HepG2 (cell line): ENCODE data around the gene SDC1. TPM values are rescaled to one million over a fixed set of nuclear protein-coding genes. Genes with fewer than 3 reads are reported as not detected.
A peak's percentile ranks its signal among the peaks of the same experiment; 100 is the strongest.

ENCODE experiments used
- CREM ChIP-seq, 2 experiments: sonication (generic) in 1 of 2; formaldehyde crosslinking in 1 of 2; IDR thresholded peaks; 2 replicates each; pipeline versions ENCODE4 v1.4.0 to v1.6.1; 2016 to 2020; ENCODE audit warnings: antibody characterized with exemption in 1 of 2, mild to moderate bottlenecking in 1 of 2, missing genetic modification reagents in 1 of 2
- MTA1 ChIP-seq: sonication (generic); formaldehyde crosslinking; IDR thresholded peaks from 2 replicates; pipeline ENCODE4 v1.4.0; 2020; ENCODE audit warnings: missing genetic modification reagents, mild to moderate bottlenecking, borderline replicate concordance
- PCBP2 ChIP-seq: fragments of 200-400 bp; formaldehyde crosslinking; optimal IDR thresholded peaks from 2 replicates; pipeline ENCODE3; 2018; ENCODE audit warnings: low read length, low read depth; ENCODE audit not compliant: poor library complexity, severe bottlenecking
- RXRA ChIP-seq: sonication (generic); formaldehyde crosslinking; IDR thresholded peaks from 2 replicates; pipeline ENCODE4 v1.5.1; 2020; ENCODE audit warnings: missing genetic modification reagents
- TEAD3 ChIP-seq: optimal IDR thresholded peaks from 2 replicates; pipeline ENCODE3; 2016; ENCODE audit warnings: borderline replicate concordance
- XBP1 ChIP-seq: sonication (generic); formaldehyde crosslinking; IDR thresholded peaks from 2 replicates; pipeline ENCODE4 v1.5.0; 2020; ENCODE audit warnings: missing genetic modification reagents
- ZNF501 ChIP-seq: sonication (generic); formaldehyde crosslinking; IDR thresholded peaks from 2 replicates; pipeline ENCODE4 v1.5.1; 2020; ENCODE audit warnings: mild to moderate bottlenecking, moderate library complexity, missing genetic modification reagents
- ZNF605 ChIP-seq: sonication (generic); formaldehyde crosslinking; IDR thresholded peaks from 2 replicates; pipeline ENCODE4 v1.8.0; 2022; ENCODE audit warnings: mild to moderate bottlenecking, missing genetic modification reagents
- ZNF768 ChIP-seq: sonication (generic); formaldehyde crosslinking; IDR thresholded peaks from 2 replicates; pipeline ENCODE4 v1.4.0; 2020; ENCODE audit warnings: missing genetic modification reagents
- polyA plus RNA-seq, 8 experiments: library from polyadenylated mRNA; depleted of rRNA in 3 of 8; stranded (reverse) in 7 of 8; unstranded in 1 of 8; fragments of >200 nt; fragmentation: Illumina TruSeq in 4 of 8; extraction: Trizol in 4 of 8; gene quantifications; 2 replicates each; pipeline versions ENCODE4 v1.2.1 to v1.2.3, GENCODE V29; 2011 to 2016; ENCODE audit warnings: low read depth in 4 of 8, missing spikeins in 1 of 8, mixed read lengths in 1 of 8; ENCODE audit not compliant: insufficient read depth in 1 of 8
- total RNA-seq, 5 experiments: library from RNA; depleted of rRNA; stranded (reverse); fragments of >200 nt; fragmentation: Illumina TruSeq; extraction: Trizol; gene quantifications; 2 replicates each; pipeline ENCODE4 v1.2.3, GENCODE V29; 2016; ENCODE audit warnings: low read depth in 1 of 5
- TF ChIP-seq, protein P1 (sequence below), 2 experiments: sonication (generic) in 1 of 2; formaldehyde crosslinking in 1 of 2; IDR thresholded peaks; 2 replicates each; pipeline versions ENCODE4 v1.4.0 to v1.6.1; 2016 to 2020; ENCODE audit warnings: borderline replicate concordance in 1 of 2, low read depth in 1 of 2, mild to moderate bottlenecking in 1 of 2, missing genetic modification reagents in 1 of 2
- TF ChIP-seq, protein P2 (sequence below): IDR thresholded peaks from 2 replicates; pipeline ENCODE4 v1.6.1; 2016; ENCODE audit warnings: low read depth, missing genetic modification reagents, missing compliant biosample characterization
- TF ChIP-seq, protein P3 (sequence below): sonication (generic); formaldehyde crosslinking; IDR thresholded peaks from 2 replicates; pipeline ENCODE4 v1.5.0; 2020; ENCODE audit warnings: missing genetic modification reagents

SDC1 gene
- total and polyA plus RNA-seq, 2 of the 13 experiments (the other 11 are each of a cell fraction or from before 2014, with no cell fraction given) = 108 to 119 TPM

DNA sequence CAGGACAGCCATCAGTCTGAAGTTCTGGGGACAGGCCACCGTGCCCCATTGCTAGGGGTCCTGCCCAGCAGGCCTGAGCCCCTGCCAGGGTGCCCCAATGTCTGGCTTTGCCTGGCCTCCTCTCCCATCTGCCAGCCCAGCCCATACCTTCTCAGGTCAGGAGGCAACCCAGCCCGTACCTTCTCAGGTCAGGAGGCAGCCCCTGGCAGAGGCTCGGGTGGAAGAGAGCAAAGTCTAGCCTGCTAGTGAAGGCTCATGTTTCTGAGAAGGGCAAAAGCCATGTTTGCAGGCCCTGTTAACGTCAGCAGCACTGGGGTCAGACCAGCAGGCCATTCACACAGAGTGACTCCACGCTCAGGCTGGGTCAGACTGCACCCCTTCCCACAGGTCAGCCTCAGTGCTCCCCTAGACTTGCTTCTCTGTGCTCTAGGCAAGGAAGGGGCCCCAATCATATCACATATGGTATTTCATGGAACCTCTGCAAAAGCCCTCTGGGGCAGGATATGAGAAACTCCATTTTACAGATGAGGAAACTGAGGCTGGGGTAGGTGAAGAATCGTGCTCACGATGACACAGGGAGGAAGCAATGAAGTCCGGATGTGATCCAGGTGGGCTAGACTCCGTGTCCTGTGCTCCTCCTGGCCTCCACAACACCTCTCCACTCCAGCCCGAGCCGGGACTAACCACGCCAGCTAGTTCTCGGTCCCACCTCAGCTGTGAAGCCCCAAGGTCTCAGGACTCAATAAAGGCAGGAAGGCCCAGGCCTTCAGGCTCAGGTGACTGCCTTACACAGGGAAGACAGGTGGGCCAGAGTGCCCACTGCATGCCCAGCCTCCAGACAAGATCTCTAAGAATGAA lies 9.5 kb downstream of the SDC1 start (continued):
- TF ChIP-seq, protein P1, sequence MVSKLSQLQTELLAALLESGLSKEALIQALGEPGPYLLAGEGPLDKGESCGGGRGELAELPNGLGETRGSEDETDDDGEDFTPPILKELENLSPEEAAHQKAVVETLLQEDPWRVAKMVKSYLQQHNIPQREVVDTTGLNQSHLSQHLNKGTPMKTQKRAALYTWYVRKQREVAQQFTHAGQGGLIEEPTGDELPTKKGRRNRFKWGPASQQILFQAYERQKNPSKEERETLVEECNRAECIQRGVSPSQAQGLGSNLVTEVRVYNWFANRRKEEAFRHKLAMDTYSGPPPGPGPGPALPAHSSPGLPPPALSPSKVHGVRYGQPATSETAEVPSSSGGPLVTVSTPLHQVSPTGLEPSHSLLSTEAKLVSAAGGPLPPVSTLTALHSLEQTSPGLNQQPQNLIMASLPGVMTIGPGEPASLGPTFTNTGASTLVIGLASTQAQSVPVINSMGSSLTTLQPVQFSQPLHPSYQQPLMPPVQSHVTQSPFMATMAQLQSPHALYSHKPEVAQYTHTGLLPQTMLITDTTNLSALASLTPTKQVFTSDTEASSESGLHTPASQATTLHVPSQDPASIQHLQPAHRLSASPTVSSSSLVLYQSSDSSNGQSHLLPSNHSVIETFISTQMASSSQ (IDR thresholded peaks at IDR 0.05; ENCODE audit: low read depth) = no peak
- TF ChIP-seq, protein P1 (CRISPR knock-in tag; IDR thresholded peaks at IDR 0.05; ENCODE audit: borderline replicate concordance) = no peak; the same call in 1 of the 2 replicates
- TF ChIP-seq TEAD3 (CRISPR knock-in tag) = peak; percentile 87
- TF ChIP-seq CREM (IDR thresholded peaks at IDR 0.05) = peak; percentile 87
- TF ChIP-seq CREM (CRISPR knock-in tag; IDR thresholded peaks at IDR 0.05) = no peak
- peak; percentile 100 for TF ChIP-seq MTA1 (CRISPR knock-in tag)
- peak; percentile 82 for TF ChIP-seq ZNF768
- TF ChIP-seq XBP1 = no peak
- TF ChIP-seq, protein P2, sequence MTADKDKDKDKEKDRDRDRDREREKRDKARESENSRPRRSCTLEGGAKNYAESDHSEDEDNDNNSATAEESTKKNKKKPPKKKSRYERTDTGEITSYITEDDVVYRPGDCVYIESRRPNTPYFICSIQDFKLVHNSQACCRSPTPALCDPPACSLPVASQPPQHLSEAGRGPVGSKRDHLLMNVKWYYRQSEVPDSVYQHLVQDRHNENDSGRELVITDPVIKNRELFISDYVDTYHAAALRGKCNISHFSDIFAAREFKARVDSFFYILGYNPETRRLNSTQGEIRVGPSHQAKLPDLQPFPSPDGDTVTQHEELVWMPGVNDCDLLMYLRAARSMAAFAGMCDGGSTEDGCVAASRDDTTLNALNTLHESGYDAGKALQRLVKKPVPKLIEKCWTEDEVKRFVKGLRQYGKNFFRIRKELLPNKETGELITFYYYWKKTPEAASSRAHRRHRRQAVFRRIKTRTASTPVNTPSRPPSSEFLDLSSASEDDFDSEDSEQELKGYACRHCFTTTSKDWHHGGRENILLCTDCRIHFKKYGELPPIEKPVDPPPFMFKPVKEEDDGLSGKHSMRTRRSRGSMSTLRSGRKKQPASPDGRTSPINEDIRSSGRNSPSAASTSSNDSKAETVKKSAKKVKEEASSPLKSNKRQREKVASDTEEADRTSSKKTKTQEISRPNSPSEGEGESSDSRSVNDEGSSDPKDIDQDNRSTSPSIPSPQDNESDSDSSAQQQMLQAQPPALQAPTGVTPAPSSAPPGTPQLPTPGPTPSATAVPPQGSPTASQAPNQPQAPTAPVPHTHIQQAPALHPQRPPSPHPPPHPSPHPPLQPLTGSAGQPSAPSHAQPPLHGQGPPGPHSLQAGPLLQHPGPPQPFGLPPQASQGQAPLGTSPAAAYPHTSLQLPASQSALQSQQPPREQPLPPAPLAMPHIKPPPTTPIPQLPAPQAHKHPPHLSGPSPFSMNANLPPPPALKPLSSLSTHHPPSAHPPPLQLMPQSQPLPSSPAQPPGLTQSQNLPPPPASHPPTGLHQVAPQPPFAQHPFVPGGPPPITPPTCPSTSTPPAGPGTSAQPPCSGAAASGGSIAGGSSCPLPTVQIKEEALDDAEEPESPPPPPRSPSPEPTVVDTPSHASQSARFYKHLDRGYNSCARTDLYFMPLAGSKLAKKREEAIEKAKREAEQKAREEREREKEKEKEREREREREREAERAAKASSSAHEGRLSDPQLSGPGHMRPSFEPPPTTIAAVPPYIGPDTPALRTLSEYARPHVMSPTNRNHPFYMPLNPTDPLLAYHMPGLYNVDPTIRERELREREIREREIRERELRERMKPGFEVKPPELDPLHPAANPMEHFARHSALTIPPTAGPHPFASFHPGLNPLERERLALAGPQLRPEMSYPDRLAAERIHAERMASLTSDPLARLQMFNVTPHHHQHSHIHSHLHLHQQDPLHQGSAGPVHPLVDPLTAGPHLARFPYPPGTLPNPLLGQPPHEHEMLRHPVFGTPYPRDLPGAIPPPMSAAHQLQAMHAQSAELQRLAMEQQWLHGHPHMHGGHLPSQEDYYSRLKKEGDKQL (CRISPR knock-in tag) = peak; percentile 73
- no peak for TF ChIP-seq PCBP2
- TF ChIP-seq, protein P3, sequence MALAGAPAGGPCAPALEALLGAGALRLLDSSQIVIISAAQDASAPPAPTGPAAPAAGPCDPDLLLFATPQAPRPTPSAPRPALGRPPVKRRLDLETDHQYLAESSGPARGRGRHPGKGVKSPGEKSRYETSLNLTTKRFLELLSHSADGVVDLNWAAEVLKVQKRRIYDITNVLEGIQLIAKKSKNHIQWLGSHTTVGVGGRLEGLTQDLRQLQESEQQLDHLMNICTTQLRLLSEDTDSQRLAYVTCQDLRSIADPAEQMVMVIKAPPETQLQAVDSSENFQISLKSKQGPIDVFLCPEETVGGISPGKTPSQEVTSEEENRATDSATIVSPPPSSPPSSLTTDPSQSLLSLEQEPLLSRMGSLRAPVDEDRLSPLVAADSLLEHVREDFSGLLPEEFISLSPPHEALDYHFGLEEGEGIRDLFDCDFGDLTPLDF (CRISPR knock-in tag) = no peak
- peak; percentile 65 for TF ChIP-seq ZNF501 (CRISPR knock-in tag)
- 0 out of 2 replicates have a peak, but pooled peaks have one; percentile 10 for TF ChIP-seq ZNF605 (CRISPR knock-in tag)
- peak; percentile 96 for TF ChIP-seq RXRA (CRISPR knock-in tag)
